ENCODE results near the gene HERPUD2.

GRCh38 chr7:35736725-35737124, 41.8 kb upstream of the HERPUD2 start:
- TF ChIP-seq CTCF (IDR thresholded peaks at IDR 0.05; ENCODE audit: insufficient read depth, low read depth, low read length) (no peak), EZH2 (IDR thresholded peaks at IDR 0.05; ENCODE audit: insufficient read depth, low read length) (no peak)

Measured in astrocyte (in vitro differentiated cells and primary cell).